Stimulated activated naive CD8-positive, alpha-beta T cell treated with anti-CD3 and anti-CD28 coated beads, Interleukin-15, Interleukin-2, amounts not matched to agents 100 U/mL and 50 U/mL, for 24 hours (primary cell): Measurements from ENCODE around the gene HTT.

Source experiments
- ATAC-seq: fragments of 150-1000 bp; cut with Tn5 transposase; one replicate; pipeline ENCODE4 v1.10.0; 2021
- DNase-seq: peaks from one replicate; pipeline ENCODE4 v3.0.0; 2021

HTT gene

GRCh38 chr4:3174371-3175338 lies 100.2 kb downstream of the HTT start:
- ATAC-seq (no peak), DNase-seq (no peak)

- no peak for ATAC-seq
Measured at GRCh38 chr4:3176367-3177229, 102.1 kb downstream of the HTT start.

GRCh38 chr4:3177426-3177825 lies 102.9 kb downstream of the HTT start:
- ATAC-seq (no peak), DNase-seq (no peak)

More at GRCh38 chr4:3176367-3177229, 102.1 kb downstream of the HTT start:
- no peak for DNase-seq

- ATAC-seq (no peak), DNase-seq (no peak)
Measured at GRCh38 chr4:3177905-3178304, 103.4 kb downstream of the HTT start.

GRCh38 chr4:3178351-3178750 lies 103.9 kb downstream of the HTT start:
- DNase-seq (no peak), ATAC-seq (no peak)

- ATAC-seq (no peak), DNase-seq (no peak)
Measured at GRCh38 chr4:3179126-3179706, 104.7 kb downstream of the HTT start.

GRCh38 chr4:3183008-3183407 lies 108.5 kb downstream of the HTT start:
- ATAC-seq: peak; percentile 23
- DNase-seq: no peak

GRCh38 chr4:3184725-3185124 lies 110.2 kb downstream of the HTT start:
- DNase-seq (no peak), ATAC-seq (no peak)

- ATAC-seq (no peak), DNase-seq (no peak)
Measured at GRCh38 chr4:3186609-3187008, 112.1 kb downstream of the HTT start.

- no peak for DNase-seq
- no peak for ATAC-seq
Measured at GRCh38 chr4:3188118-3188517, 113.6 kb downstream of the HTT start.

GRCh38 chr4:3189459-3189858 lies 115.0 kb downstream of the HTT start:
- DNase-seq (no peak), ATAC-seq (no peak)

GRCh38 chr4:3190549-3190948 lies 116.1 kb downstream of the HTT start:
- ATAC-seq (no peak), DNase-seq (no peak)

- ATAC-seq (no peak), DNase-seq (no peak)
Measured at GRCh38 chr4:3192188-3192587, 117.7 kb downstream of the HTT start.

- no peak for ATAC-seq
Measured at GRCh38 chr4:3192827-3193226, 118.3 kb downstream of the HTT start.

GRCh38 chr4:3193531-3194203 lies 119.2 kb downstream of the HTT start:
- no peak for ATAC-seq
- DNase-seq: no peak

More at GRCh38 chr4:3192827-3193226, 118.3 kb downstream of the HTT start:
- DNase-seq: no peak

GRCh38 chr4:3196670-3197359 lies 122.3 kb downstream of the HTT start:
- DNase-seq (no peak), ATAC-seq (no peak)

GRCh38 chr4:3197366-3198105 lies 123.1 kb downstream of the HTT start:
- ATAC-seq: no peak
- no peak for DNase-seq

GRCh38 chr4:3198906-3199305 lies 124.4 kb downstream of the HTT start:
- ATAC-seq (no peak), DNase-seq (no peak)

- ATAC-seq (no peak), DNase-seq (no peak)
Measured at GRCh38 chr4:3199653-3200422, 125.4 kb downstream of the HTT start.
